HG03575 (cell line): Measurements from ENCODE around the gene RPP14.
"Not testable (repeated sequence)": the region's sequence is repeated elsewhere in the genome, so short reads cannot be mapped to it uniquely, and the experiment has no call there.

ENCODE experiments used
- ATAC-seq: cut with Tn5 transposase; IDR thresholded peaks from one replicate; pipeline ENCODE4 v1.9.1; 2021; ENCODE audit not compliant: unreplicated experiment, insufficient number of reproducible peaks, low FRiP score; ENCODE audit errors: extremely low read depth

Gene RPP14

GRCh38 chr3:58305882-58306711, at the start of gene RPP14, which contains the start of gene HTD2:
Gene RPP14, plus strand, starts transcription at chr3:58306245. Its CDS starts 4,085 bp downstream, at chr3:58310330.
Gene HTD2, plus strand, starts transcription at chr3:58306520. Its CDS starts 11,094 bp downstream, at chr3:58317614.
- peak; percentile 37 for ATAC-seq

DNA sequence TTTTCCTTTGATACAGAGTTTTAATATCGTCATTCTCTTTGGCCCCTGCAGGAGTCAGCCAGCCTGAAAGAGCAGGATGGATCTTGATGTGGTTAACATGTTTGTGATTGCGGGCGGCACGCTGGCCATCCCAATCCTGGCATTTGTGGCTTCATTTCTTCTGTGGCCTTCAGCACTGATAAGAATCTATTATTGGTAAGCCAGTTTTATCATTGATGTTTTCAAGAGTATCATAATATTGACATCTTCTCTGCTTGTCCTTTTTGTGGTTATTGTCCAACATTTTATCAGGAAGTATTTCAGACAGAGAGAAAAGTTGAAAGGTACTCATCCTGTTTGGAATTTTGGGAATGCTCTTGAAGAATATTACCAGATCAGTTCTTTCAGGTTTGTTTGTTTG, 49.5 kb upstream of the RPP14 start:
- ATAC-seq, result no peak

GRCh38 chr3:58258392-58259055, 47.5 kb upstream of the RPP14 start:
- ATAC-seq, result no peak

- no peak for ATAC-seq
Measured at GRCh38 chr3:58260261-58260731, 45.7 kb upstream of the RPP14 start.

DNA sequence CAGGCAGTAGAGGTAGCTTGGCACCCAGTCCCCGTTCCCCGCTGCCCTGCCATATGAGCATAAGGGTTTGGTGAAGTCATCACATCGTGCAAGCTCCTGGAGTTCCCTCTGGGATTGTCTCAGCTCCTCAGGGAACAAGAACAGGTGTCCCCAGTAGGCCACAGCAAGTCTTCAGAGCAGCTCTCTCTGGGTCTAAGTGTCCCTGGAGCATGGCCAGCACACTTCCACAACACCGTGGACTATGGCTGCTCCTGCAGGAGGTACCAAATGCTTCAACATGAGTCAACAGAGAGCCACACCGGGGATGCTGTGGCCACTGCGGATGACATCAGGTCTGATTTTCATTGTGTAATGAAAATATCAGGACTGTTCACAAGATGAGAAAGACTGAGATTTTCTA, 45.3 kb upstream of the RPP14 start:
- no peak for ATAC-seq

- ATAC-seq, result no peak
Measured at GRCh38 chr3:58261954-58262666, 43.9 kb upstream of the RPP14 start.

GRCh38 chr3:58266577-58266976, 39.5 kb upstream of the RPP14 start:
- no peak for ATAC-seq

- ATAC-seq, result not testable (repeated sequence)
Measured at GRCh38 chr3:58267543-58267942, 38.5 kb upstream of the RPP14 start.

DNA sequence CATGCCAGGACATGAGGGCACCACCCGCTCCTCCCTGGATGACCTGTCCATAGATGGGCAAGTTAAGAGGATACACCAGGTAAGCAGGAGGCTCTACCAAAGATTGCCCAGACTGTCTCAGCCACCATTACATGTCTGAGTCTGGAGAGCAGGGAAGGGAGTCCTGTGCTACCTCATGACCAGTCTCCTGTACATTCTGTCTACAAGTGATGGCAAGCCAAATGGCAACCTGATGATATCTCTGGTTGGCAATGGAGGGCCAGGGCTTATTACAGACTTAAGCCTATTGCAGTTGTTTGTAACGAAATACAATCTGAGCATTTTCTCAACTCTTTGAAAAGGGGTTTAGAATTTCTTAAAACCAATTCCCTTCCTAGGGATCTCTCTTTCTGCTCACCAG, 36.7 kb upstream of the RPP14 start:
- ATAC-seq, result no peak

DNA sequence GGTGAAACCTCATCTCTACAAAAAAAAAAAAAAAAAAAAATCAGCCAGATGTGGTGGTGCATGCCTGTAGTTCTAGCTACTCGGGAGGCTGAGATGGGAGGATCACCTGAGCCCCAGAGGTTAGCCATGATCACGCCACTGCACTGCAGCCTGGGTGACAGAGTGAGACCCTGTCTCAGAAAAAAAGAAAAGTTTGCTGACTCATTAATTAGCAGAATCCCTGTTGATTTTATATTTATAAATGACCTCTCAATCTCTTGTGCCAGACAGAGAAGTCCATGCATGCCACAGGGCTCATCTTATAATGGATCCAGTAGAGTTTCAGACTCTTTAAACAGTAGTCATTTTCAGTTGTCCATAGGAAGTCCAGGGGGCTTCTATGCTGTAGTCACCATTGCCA, 35.6 kb upstream of the RPP14 start:
- no peak for ATAC-seq

DNA sequence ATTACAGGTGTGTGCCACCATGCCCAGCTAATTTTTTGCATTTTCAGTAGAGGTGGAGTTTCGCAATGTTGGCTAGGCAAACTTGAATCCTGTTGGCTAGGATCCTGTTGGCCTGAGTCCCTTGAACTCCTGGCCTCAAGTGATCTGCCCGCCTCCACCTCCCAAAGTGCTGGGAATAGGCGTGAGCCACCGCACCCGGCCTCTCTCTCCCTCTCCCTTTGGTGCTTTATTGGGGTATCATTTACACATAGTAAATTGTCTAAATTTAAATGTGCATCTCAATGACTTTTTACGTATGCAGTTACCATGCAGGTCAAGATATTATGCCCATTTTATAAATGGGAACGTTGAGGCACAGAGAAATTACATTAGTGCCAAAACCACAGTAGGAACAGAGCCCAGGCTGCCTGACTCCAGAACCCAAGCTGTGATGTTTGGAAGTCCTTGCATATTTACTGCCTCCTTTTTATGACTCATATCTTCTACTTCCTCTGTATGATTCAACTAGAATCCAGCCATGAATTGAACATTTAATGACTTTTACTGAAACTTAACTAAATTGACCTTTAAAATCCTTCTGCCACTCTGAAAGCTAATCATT, 34.0 kb upstream of the RPP14 start:
- no peak for ATAC-seq

DNA sequence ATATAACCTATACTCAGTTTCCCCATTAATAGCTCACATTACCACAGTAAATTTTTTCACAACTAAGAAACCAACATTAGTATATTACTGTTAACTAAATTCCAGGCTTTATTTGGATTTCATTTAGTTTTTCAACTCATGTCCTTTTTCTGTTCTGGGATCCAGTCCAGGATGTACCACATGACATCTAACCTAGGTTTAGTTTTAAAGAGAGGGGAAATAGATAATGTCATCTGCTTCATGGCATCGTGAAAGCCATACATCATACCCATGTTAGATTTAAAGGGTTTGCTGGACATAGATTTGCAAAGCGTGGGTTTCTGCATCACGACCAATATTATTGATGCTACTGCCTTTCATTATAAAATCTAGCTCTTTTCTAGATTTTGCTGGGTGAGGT, 33.2 kb upstream of the RPP14 start:
- no peak for ATAC-seq

- not testable (repeated sequence) for ATAC-seq
Measured at GRCh38 chr3:58273362-58273761, 32.7 kb upstream of the RPP14 start.

GRCh38 chr3:58274027-58274614, 31.9 kb upstream of the RPP14 start:
- ATAC-seq, result no peak

GRCh38 chr3:58281069-58281468, 25.0 kb upstream of the RPP14 start:
- no peak for ATAC-seq

- no peak for ATAC-seq
Measured at GRCh38 chr3:58285334-58285733, 20.7 kb upstream of the RPP14 start.

- no peak for ATAC-seq
Measured at GRCh38 chr3:58287354-58287753, 18.7 kb upstream of the RPP14 start.

DNA sequence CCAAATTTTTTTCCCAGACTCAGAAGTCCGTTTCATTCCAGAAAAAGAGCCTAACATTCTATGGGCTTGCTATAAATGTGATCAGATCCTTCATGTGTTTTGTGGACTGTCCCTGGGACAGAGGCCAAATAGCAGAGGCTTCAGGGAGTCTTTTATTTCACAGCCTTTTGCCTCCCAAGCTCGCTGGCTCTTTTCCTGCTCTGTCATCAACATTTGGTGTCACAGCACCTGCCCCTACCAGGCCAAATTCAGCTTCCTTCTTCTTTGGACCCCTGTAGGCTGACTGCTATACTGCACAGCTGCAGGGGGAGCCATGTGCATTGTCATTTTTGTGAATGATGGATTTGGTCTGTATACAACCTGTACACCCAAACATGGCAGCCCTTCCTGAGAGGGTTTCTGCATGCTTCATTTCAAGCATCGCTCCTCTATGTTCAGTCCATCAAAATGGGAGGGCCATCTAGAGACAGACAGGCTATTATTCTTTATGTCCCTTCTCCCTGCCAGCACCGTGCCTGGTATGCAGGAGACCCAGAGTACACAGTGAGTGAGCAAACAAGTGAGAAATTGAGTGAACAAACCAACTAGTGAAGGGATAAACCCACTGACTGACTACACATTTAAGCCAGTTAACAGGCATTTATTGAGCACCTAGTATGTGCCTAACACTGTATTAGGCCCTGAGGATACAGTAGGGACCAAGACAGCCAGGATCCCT, 17.9 kb upstream of the RPP14 start:
- ATAC-seq, result no peak
